ENCODE results near the gene ZNF555.
A peak's percentile ranks its signal among the peaks of the same experiment; 100 is the strongest.
"Not testable (repeated sequence)": the region's sequence is repeated elsewhere in the genome, so short reads cannot be mapped to it uniquely, and the experiment has no call there.

ZNF555 gene

GRCh38 chr19:2887391-2887914, 46.2 kb downstream of the ZNF555 start:
- H3K27ac ChIP-seq, result peak overlapping the region; percentile 46
- TF ChIP-seq, protein P1, sequence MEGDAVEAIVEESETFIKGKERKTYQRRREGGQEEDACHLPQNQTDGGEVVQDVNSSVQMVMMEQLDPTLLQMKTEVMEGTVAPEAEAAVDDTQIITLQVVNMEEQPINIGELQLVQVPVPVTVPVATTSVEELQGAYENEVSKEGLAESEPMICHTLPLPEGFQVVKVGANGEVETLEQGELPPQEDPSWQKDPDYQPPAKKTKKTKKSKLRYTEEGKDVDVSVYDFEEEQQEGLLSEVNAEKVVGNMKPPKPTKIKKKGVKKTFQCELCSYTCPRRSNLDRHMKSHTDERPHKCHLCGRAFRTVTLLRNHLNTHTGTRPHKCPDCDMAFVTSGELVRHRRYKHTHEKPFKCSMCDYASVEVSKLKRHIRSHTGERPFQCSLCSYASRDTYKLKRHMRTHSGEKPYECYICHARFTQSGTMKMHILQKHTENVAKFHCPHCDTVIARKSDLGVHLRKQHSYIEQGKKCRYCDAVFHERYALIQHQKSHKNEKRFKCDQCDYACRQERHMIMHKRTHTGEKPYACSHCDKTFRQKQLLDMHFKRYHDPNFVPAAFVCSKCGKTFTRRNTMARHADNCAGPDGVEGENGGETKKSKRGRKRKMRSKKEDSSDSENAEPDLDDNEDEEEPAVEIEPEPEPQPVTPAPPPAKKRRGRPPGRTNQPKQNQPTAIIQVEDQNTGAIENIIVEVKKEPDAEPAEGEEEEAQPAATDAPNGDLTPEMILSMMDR (conservative IDR thresholded peaks at IDR 0.05), result peak; percentile 83

DNA sequence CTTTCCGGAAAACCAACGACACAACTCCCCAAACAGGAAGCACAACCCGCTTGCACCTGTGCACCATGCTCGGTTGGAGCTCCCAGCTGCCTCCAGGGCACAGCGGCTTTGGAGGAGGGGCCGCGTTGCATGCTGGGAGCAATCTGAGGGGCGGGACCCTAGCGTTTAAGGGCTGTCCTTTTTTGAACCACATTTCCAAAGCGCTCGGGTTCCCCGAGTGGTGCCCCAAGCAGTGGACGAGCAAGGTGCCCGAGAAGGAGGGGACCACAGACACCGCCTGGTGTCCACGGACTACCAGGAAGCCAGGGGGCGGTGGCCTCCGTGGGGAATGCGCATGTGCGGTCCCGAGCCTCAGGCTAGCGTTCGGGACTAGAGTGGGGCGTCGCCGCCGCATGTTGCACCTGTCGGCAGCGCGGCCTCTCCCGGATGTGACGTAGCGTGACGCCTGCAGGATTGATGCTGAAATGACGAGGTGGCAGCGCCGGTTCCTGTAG, 47.5 kb downstream of the ZNF555 start:
- TF ChIP-seq, protein P1 (conservative IDR thresholded peaks at IDR 0.05), result no peak
- peak overlapping the region; percentile 46 for H3K27ac ChIP-seq

DNA sequence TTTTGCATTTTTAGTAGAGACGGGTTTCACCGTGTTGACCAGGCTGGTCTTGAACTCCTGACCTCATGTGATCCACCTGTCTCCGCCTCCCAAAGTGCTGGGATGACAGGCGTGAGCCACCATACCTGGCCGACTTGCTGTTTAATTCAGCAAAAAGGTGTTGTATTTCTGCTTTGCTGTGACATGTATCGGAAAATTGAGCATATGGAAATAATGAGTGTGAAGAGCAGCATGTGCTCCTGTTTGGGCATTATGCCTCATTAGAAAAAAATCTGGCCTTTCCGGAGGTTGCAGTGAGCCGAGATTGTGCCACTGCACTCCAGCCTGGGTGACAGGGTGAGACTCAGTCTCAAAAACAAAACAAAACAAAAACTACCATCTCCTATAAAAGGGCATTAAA, 49.3 kb downstream of the ZNF555 start:
- H3K27ac ChIP-seq, result not testable (repeated sequence)

DNA sequence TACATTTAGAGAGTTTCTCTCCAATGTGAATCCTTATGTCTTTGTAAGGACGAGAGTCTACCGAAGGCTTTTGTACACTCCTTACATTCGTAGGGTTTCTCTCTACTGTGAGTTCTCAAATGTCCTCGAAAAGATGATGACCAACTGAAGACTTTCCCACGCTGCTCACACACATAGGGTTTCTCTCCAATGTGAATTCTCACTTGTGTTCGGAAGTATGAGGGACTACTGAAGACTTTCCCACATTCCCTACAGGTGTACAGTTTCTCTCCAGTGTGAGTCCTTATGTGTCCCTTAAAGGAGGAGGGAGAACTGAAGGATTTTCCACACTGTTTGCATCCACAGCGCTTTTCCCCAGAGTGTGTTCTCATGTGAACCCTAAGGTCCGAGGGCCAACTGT, 55.4 kb downstream of the ZNF555 start:
- no peak overlapping the region for H3K27ac ChIP-seq
- TF ChIP-seq, protein P1 (conservative IDR thresholded peaks at IDR 0.05), result no peak

GRCh38 chr19:2900296-2901252, 59.3 kb downstream of the ZNF555 start, which contains the start of gene ZNF57:
Gene ZNF57 (plus strand): TSS chr19:2900928. CDS start chr19:2901046, 118 bp downstream.
- peak within 1 kb of the TSS; percentile 67 for H3K27ac ChIP-seq

DNA sequence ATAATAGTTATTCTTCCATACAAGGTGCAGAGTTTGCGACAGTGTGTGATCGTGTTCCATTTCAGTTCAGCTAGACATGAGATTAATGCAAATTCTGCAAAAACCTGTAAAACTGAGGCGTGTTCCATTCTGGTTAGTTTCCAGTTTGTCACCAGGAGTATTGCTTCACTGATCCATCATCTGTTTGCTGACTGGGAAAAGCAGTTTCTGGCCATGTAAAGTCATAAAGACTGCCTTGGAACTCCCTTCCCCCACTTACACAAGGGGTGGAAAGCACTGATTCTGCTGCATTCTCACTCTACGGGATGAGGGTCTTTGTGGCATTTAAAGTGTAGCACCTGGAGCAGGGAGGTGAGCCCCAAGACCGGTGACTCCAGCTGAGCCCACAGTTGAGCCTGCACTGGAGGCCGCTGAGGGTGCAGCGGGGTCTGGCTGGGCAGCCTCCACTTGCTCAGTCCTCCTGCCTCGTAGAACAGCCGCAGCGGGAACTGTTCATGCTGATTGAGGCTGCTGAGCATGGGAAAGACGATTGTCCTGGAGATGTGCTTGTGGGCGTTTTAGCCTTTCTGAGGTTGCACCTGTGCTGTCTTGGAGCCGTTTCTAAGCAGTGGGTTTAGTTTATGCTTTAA, 61.4 kb downstream of the ZNF555 start:
- no peak overlapping the region for H3K27ac ChIP-seq
- TF ChIP-seq, protein P1 (conservative IDR thresholded peaks at IDR 0.05), result no peak

More at GRCh38 chr19:2900296-2901252, 59.3 kb downstream of the ZNF555 start, which contains the start of gene ZNF57:
- TF ChIP-seq, protein P1 (conservative IDR thresholded peaks at IDR 0.05), result no peak

- not testable (repeated sequence) for H3K27ac ChIP-seq
Observed at GRCh38 chr19:2903326-2903725, 62.1 kb downstream of the ZNF555 start.

DNA sequence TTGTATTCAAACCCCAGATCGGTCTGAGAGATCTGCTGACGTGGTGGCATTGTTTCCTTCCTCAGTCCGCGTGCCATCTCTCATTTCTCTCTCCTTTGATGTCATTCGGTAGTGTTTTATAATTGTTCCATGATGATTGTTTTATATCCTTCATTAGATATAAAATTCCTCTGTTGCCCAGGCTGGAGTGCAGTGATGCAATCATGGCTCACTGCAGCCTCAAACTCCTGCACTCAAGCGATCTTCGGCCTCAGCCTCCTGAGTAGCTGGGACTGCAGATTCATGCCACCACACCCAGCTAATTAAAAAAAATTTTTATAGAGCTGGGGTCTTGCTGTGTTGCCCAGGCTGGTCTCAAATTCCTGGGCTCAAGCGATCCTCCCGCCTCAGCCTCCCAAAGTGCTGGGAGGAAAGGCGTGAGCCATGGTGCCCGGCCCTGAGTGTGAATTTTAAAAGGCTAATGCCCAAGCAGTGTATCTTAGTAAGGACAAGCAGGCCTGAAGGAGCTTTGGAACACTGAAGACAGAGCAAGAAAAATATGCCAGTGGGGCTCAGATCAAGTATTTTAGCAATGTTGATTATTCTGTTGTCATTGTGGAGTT, 64.7 kb downstream of the ZNF555 start:
- no peak overlapping the region for H3K27ac ChIP-seq
- TF ChIP-seq, protein P1 (conservative IDR thresholded peaks at IDR 0.05), result no peak

All from VCaP (cell line).